ENCODE results near the gene DUSP5.

- TF ChIP-seq, protein P1, sequence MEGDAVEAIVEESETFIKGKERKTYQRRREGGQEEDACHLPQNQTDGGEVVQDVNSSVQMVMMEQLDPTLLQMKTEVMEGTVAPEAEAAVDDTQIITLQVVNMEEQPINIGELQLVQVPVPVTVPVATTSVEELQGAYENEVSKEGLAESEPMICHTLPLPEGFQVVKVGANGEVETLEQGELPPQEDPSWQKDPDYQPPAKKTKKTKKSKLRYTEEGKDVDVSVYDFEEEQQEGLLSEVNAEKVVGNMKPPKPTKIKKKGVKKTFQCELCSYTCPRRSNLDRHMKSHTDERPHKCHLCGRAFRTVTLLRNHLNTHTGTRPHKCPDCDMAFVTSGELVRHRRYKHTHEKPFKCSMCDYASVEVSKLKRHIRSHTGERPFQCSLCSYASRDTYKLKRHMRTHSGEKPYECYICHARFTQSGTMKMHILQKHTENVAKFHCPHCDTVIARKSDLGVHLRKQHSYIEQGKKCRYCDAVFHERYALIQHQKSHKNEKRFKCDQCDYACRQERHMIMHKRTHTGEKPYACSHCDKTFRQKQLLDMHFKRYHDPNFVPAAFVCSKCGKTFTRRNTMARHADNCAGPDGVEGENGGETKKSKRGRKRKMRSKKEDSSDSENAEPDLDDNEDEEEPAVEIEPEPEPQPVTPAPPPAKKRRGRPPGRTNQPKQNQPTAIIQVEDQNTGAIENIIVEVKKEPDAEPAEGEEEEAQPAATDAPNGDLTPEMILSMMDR (conservative IDR thresholded peaks at IDR 0.05; ENCODE audit: low read length): peak; percentile 98
- TF ChIP-seq EZH2phosphoT487 (IDR thresholded peaks at IDR 0.05; ENCODE audit: borderline replicate concordance, low read depth, low read length): no peak
Measured at GRCh38 chr10:110547139-110547761, 49.5 kb downstream of the DUSP5 start.

Measured in OCI-LY7 (cell line).